SK-N-SH (cell line): ENCODE results near the gene KIF2A. TPM values are rescaled to one million over a fixed set of nuclear protein-coding genes. Genes with fewer than 3 reads are reported as not detected.
A peak's percentile ranks its signal among the peaks of the same experiment; 100 is the strongest.

Source experiments
- CTCF ChIA-PET: fragments of 300-600, 350-600 bp; formaldehyde crosslinking; extraction: SDS; loops from one replicate; lab custom pipeline; 2021; lab: Yijun Ruan, JAX
- POLR2A ChIA-PET: fragments of 350-600 bp; sonication (Branson Sonifier 250); formaldehyde crosslinking; extraction: SDS; loops from one replicate; lab custom pipeline; 2020; ENCODE audit warnings: antibody characterized with exemption, inconsistent platforms; lab: Yijun Ruan, JAX
- DNase-seq: peaks from one replicate; pipeline ENCODE4 v3.0.0; 2012
- H2AFZ ChIP-seq: fragments of 200-600 bp; sonication (generic); 2 replicates; pipeline ENCODE4 v1.8.1; 2016; ENCODE audit warnings: antibody characterized with exemption, mild to moderate bottlenecking, low read depth
- H3F3A ChIP-seq: fragments of 200-600 bp; sonication (generic); replicated peaks from 2 replicates; pipeline ENCODE3; 2016; ENCODE audit warnings: antibody characterized with exemption, mild to moderate bottlenecking; ENCODE audit not compliant: insufficient read depth
- H3K27ac ChIP-seq, 2 experiments: fragments of 200-500 bp in 1 of 2; fragments of 200-600 bp in 1 of 2; sonication (Bioruptor generic) in 1 of 2; sonication (generic), shearing (Covaris generic) in 1 of 2; 2 replicates each; pipeline versions ENCODE4 v1.5.1 to v1.6.1; 2014 to 2016; ENCODE audit warnings: low read depth in 2 of 2, inconsistent platforms in 1 of 2, low read length in 1 of 2, mild to moderate bottlenecking in 1 of 2, mixed read lengths in 1 of 2
- H3K27me3 ChIP-seq: fragments of 200-600 bp; sonication (generic), shearing (Covaris generic); 2 replicates; pipeline ENCODE4 v1.6.1; 2016; ENCODE audit warnings: mixed run types; ENCODE audit not compliant: insufficient read depth
- H3K36me3 ChIP-seq, 2 experiments: fragments of 200-500 bp in 1 of 2; fragments of 200-600 bp in 1 of 2; sonication (Bioruptor generic) in 1 of 2; sonication (generic) in 1 of 2; replicated peaks in 1 of 2; 2 replicates each; pipeline versions ENCODE3 to v1.5.1; 2014 to 2016; ENCODE audit warnings: low read length in 1 of 2, mild to moderate bottlenecking in 1 of 2; ENCODE audit not compliant: insufficient read depth in 2 of 2, control insufficient read depth in 1 of 2
- H3K4me1 ChIP-seq, 2 experiments: fragments of 200-500 bp in 1 of 2; fragments of 200-600 bp in 1 of 2; sonication (Bioruptor generic) in 1 of 2; sonication (generic), shearing (Covaris generic) in 1 of 2; 2 replicates each; pipeline versions ENCODE4 v1.5.1 to v1.6.1; 2014 to 2016; ENCODE audit warnings: low read depth in 1 of 2, low read length in 1 of 2, mixed run types in 1 of 2; ENCODE audit not compliant: insufficient read depth in 2 of 2, control insufficient read depth in 1 of 2
- H3K4me2 ChIP-seq: fragments of 200-600 bp; sonication (generic), shearing (Covaris generic); 2 replicates; pipeline ENCODE4 v1.6.1; 2017; ENCODE audit warnings: mixed run types
- H3K4me3 ChIP-seq, 2 experiments: fragments of 200-500 bp in 1 of 2; fragments of 200-600 bp in 1 of 2; sonication (Bioruptor generic) in 1 of 2; sonication (generic), shearing (Covaris generic) in 1 of 2; 2 replicates each; pipeline versions ENCODE4 v1.5.1 to v1.8.1; 2014 to 2016; ENCODE audit warnings: low read depth in 2 of 2, inconsistent platforms in 1 of 2, low read length in 1 of 2, mild to moderate bottlenecking in 1 of 2, mixed read lengths in 1 of 2, moderate library complexity in 1 of 2
- H3K79me2 ChIP-seq: fragments of 200-600 bp; sonication (generic); 2 replicates; pipeline ENCODE4 v1.8.1; 2017; ENCODE audit warnings: mild to moderate bottlenecking; ENCODE audit not compliant: insufficient read depth
- H3K9ac ChIP-seq: fragments of 200-600 bp; sonication (generic); 2 replicates; pipeline ENCODE4 v1.6.1; 2017; ENCODE audit warnings: mixed run types
- H3K9me2 ChIP-seq: fragments of 200-600 bp; sonication (generic); 2 replicates; pipeline ENCODE4 v1.6.1; 2017; ENCODE audit warnings: mixed run types
- H3K9me3 ChIP-seq: fragments of 200-600 bp; sonication (generic); 2 replicates; pipeline ENCODE4 v1.6.1; 2017; ENCODE audit warnings: mixed run types, mild to moderate bottlenecking, moderate library complexity
- H4K20me1 ChIP-seq: fragments of 200-600 bp; sonication (generic); 2 replicates; pipeline ENCODE4 v1.6.1; 2017; ENCODE audit warnings: mild to moderate bottlenecking, mixed run types; ENCODE audit not compliant: insufficient read depth
- CHD2 ChIP-seq: fragments of 150-350 bp; IDR thresholded peaks from 2 replicates; pipeline ENCODE4 v1.6.1; 2018; ENCODE audit warnings: low read length; ENCODE audit not compliant: partially characterized antibody
- EP300 ChIP-seq, 2 experiments: IDR thresholded peaks; 2 replicates each; pipeline versions ENCODE4 v1.4.0 to v1.6.1; 2012; ENCODE audit warnings: borderline replicate concordance in 1 of 2, low read depth in 1 of 2, low read length in 1 of 2
- EZH2phosphoT487 ChIP-seq: fragments of 200-600 bp; sonication (generic); IDR thresholded peaks from 2 replicates; pipeline ENCODE4 v1.6.1; 2017; ENCODE audit warnings: low read depth, mixed run types, mild to moderate bottlenecking, antibody characterized with exemption, moderate library complexity, borderline replicate concordance
- FOXJ3 ChIP-seq: sonication (generic); formaldehyde crosslinking; IDR thresholded peaks from 2 replicates; pipeline ENCODE4 v1.5.1; 2020; ENCODE audit warnings: mild to moderate bottlenecking, missing genetic modification reagents
- MEF2A ChIP-seq: IDR thresholded peaks from 2 replicates; pipeline ENCODE4 v1.4.0; 2012; ENCODE audit warnings: low read depth, borderline replicate concordance
- MXI1 ChIP-seq: IDR thresholded peaks from 2 replicates; pipeline ENCODE4 v1.6.1; 2012; ENCODE audit warnings: mild to moderate bottlenecking, low read depth, low read length, improper control_type of control experiment
- NRF1 ChIP-seq: IDR thresholded peaks from 2 replicates; pipeline ENCODE4 v1.6.1; 2012; ENCODE audit warnings: low read depth, mild to moderate bottlenecking, low read length
- POLR2AphosphoS5 ChIP-seq: IDR thresholded peaks from 2 replicates; pipeline ENCODE4 v1.6.1; 2012; ENCODE audit warnings: low read depth, low read length
- RAD21 ChIP-seq: IDR thresholded peaks from 2 replicates; pipeline ENCODE4 v1.6.1; 2012; ENCODE audit warnings: mild to moderate bottlenecking, low read length
- SIN3A ChIP-seq: IDR thresholded peaks from 2 replicates; pipeline ENCODE4 v1.6.1; 2012; ENCODE audit warnings: low read depth, mild to moderate bottlenecking, low read length, moderate library complexity, borderline replicate concordance
- TAF1 ChIP-seq: IDR thresholded peaks from 2 replicates; pipeline ENCODE4 v1.6.1; 2012; ENCODE audit warnings: low read depth, mild to moderate bottlenecking, low read length, moderate library complexity, borderline replicate concordance
- TCF12 ChIP-seq: IDR thresholded peaks from 2 replicates; pipeline ENCODE4 v1.4.0; 2012
- YY1 ChIP-seq: IDR thresholded peaks from 2 replicates; pipeline ENCODE4 v1.4.0; 2012; ENCODE audit warnings: low read depth, mild to moderate bottlenecking
- WGBS: methylation state at CpG from one replicate; pipeline ENCODE4 v1.1.6; 2017; ENCODE audit warnings: low lambda C conversion rate; 5-methylcytosine and 5-hydroxymethylcytosine counted together
- polyA plus RNA-seq, 3 experiments: library from polyadenylated mRNA; depleted of rRNA; stranded (reverse); fragments of >200 nt; gene quantifications; 2 replicates each; pipeline ENCODE4 v1.2.3, GENCODE V29; 2012
- TF ChIP-seq, protein P1 (sequence below): fragments of 200-600 bp; sonication (generic); IDR thresholded peaks from 2 replicates; pipeline ENCODE4 v1.6.1; 2017; ENCODE audit warnings: antibody characterized with exemption, mild to moderate bottlenecking, moderate library complexity
- TF ChIP-seq, protein P2 (sequence below): IDR thresholded peaks from 2 replicates; pipeline ENCODE4 v1.4.0; 2012; ENCODE audit warnings: low read depth
- TF ChIP-seq, protein P3 (sequence below): IDR thresholded peaks from 2 replicates; pipeline ENCODE4 v1.4.0; 2012; ENCODE audit warnings: low read depth, borderline replicate concordance

KIF2A gene
- polyA plus RNA-seq, 1 of the 3 experiments (the other 2 are of a cell fraction), result 14.3 TPM

DNA sequence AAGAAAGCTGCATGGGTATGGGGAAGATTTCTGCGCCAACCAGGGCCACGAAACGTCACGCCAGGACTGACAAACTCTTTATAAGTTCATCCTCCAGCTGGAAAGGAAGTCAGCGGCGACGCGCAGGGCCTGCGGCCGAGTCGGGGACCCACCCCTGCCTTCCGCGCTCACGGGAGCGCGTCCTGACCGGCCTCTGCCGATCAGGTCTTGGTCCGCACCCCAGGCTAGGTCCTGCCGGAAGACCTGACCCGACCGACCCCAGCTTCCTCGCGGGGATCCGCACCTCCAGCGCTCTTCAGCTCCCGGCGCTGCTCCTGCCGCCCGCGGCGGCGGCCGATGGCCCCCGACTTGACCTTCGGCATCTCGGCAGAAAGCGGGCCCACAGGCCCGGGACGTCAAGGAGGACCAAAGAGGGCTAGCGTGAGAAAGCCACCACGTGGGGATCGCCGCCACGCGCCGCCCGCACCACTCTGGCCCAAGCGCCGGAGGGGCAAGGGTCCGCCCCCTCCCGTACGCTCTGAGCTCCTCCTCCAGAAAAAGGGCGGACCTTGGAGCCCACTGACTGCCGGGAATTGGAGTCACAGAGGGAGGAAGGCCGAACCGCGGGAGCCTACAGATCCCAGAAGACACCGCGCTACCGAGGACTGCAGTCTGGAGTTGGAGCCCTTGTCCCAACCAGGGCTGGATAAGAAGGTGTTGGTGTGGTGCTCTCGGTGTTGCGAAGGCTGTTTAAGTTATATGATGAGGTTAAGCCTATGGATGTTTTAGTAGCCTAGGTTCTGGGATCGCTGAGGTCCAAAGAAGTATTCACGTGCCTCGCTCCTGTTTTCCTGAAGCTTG lies 97.6 kb downstream of the KIF2A start, which contains the start of gene DIMT1:
DIMT1 (minus strand) TSS at position 495 of the 840 bp plus-strand sequence; CDS start at position 362, 133 bp downstream.
- Histone ChIP-seq H4K20me1 (no peaks in the 10 kb centered on the region), H3K9me3 (no peaks in the 10 kb centered on the region), H3K79me2 (peaks cover 25% of the 10 kb centered on the region), H3K36me3 (peaks cover under 1 to 14% of the 10 kb centered on the region in 2 experiments), H3K4me1 (peaks cover 0 to 4% of the 10 kb centered on the region in 2 experiments; a peak in 1 of 4 replicates), H3K9me2 (no peaks in the 10 kb centered on the region), H3K4me2 (peak within 1 kb of the TSS; percentile 77), H3K9ac (peak within 1 kb of the TSS; percentile 78), H3K27ac (peak within 1 kb of the TSS; percentile 90 to 92), H3K4me3 (peak within 1 kb of the TSS; percentile 69 to 74), H3K27me3 (no peaks in the 10 kb centered on the region), H2AFZ (peak within 1 kb of the TSS; percentile 82), H3F3A (peaks cover 4% of the 10 kb centered on the region)
- WGBS, result 0% methylated on average over 15 of the region's 66 CpGs
- peak; percentile 95 for DNase-seq
- CTCF ChIA-PET, result interaction anchor here (1.0 to 2.6 kb wide), 8 partner anchors 9 to 179 kb away, joined by 3 to 9 read pairs (median 4); partner anchors contain the start of genes IPO11 and KIF2A
- POLR2A ChIA-PET, result interaction anchor here (1.0 to 2.3 kb wide), 5 partner anchors 9 to 142 kb away, joined by 3 to 29 read pairs (median 6); partner anchors contain the start of genes IPO11 and KIF2A
- TF ChIP-seq, protein P1, sequence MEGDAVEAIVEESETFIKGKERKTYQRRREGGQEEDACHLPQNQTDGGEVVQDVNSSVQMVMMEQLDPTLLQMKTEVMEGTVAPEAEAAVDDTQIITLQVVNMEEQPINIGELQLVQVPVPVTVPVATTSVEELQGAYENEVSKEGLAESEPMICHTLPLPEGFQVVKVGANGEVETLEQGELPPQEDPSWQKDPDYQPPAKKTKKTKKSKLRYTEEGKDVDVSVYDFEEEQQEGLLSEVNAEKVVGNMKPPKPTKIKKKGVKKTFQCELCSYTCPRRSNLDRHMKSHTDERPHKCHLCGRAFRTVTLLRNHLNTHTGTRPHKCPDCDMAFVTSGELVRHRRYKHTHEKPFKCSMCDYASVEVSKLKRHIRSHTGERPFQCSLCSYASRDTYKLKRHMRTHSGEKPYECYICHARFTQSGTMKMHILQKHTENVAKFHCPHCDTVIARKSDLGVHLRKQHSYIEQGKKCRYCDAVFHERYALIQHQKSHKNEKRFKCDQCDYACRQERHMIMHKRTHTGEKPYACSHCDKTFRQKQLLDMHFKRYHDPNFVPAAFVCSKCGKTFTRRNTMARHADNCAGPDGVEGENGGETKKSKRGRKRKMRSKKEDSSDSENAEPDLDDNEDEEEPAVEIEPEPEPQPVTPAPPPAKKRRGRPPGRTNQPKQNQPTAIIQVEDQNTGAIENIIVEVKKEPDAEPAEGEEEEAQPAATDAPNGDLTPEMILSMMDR, result no peak
- peak; percentile 99 for TF ChIP-seq POLR2AphosphoS5
- TF ChIP-seq, protein P2, sequence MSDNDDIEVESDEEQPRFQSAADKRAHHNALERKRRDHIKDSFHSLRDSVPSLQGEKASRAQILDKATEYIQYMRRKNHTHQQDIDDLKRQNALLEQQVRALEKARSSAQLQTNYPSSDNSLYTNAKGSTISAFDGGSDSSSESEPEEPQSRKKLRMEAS, result peak; percentile 97
- TF ChIP-seq, protein P3, sequence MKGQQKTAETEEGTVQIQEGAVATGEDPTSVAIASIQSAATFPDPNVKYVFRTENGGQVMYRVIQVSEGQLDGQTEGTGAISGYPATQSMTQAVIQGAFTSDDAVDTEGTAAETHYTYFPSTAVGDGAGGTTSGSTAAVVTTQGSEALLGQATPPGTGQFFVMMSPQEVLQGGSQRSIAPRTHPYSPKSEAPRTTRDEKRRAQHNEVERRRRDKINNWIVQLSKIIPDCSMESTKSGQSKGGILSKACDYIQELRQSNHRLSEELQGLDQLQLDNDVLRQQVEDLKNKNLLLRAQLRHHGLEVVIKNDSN, result peak; percentile 60
- TF ChIP-seq MEF2A, result no peak
- TF ChIP-seq NRF1, result no peak
- TF ChIP-seq SIN3A, result peak; percentile 76; the same call in 1 of the 2 replicates
- TF ChIP-seq EP300 (IDR thresholded peaks at IDR 0.05; ENCODE audit: borderline replicate concordance in 1 of 2, low read depth in 1 of 2, low read length in 1 of 2), result peak in 1 of 2 experiments; percentile 10; a peak in 1 of 4 replicates
- TF ChIP-seq FOXJ3 (CRISPR knock-in tag), result 0 out of 2 replicates have a peak, but pooled peaks have one; percentile 25
- peak; percentile 34 for TF ChIP-seq CHD2
- TF ChIP-seq EZH2phosphoT487, result no peak
- TF ChIP-seq TCF12, result no peak
- no peak for TF ChIP-seq RAD21
- peak; percentile 79 for TF ChIP-seq TAF1
- 0 out of 2 replicates have a peak, but pooled peaks have one; percentile 17 for TF ChIP-seq YY1
- TF ChIP-seq MXI1, result peak; percentile 99
